Colonic mucosa (tissue), 4 donors: Measurements from ENCODE around the gene TMEM256. TPM values are rescaled to one million over a fixed set of nuclear protein-coding genes. Genes with fewer than 3 reads are reported as not detected.
A peak's percentile ranks its signal among the peaks of the same experiment; 100 is the strongest.

ENCODE experiments used
- DNase-seq: peaks from one replicate; pipeline ENCODE4 v3.0.0-alpha.2; 2020
- H3K27ac ChIP-seq: fragments of 200-600 bp; one replicate; pipeline ENCODE4 v1.8.0; 2021
- H3K27me3 ChIP-seq: fragments of 200-600 bp; one replicate; pipeline ENCODE4 v1.8.0; 2021
- H3K36me3 ChIP-seq: fragments of 200-600 bp; one replicate; pipeline ENCODE4 v1.8.0; 2021
- H3K4me1 ChIP-seq: fragments of 200-600 bp; one replicate; pipeline ENCODE4 v1.8.0; 2021; ENCODE audit warnings: mild to moderate bottlenecking
- H3K4me3 ChIP-seq: fragments of 200-600 bp; one replicate; pipeline ENCODE4 v1.8.0; 2021
- H3K9ac ChIP-seq, 2 donors: one replicate each; pipeline ENCODE4 v1.7.0; 2013; ENCODE audit warnings: control low read depth in 2 of 2, low read depth in 2 of 2, low read length in 2 of 2
- H3K9me3 ChIP-seq: fragments of 200-600 bp; one replicate; pipeline ENCODE4 v1.8.0; 2021
- intact Hi-C: fragments of 100-400 bp; cut with DNase I; formaldehyde crosslinking; loops from one replicate; pipeline ENCODE4 v1.14.1; 2022
- total RNA-seq, 2 donors: library from RNA; stranded (reverse); fragmentation: NEBNext Ultra II Directional in 1 of 2; extraction: Animal tissue kit (Norgen Biotek cat#: 25700) in 1 of 2; gene quantifications; one replicate each; pipeline ENCODE4 v1.2.1, GENCODE V29; 2021
- TF ChIP-seq, protein P1 (sequence below): fragments of 200-600 bp; IDR thresholded peaks from one replicate; pipeline ENCODE4 v1.8.0; 2022; ENCODE audit warnings: antibody characterized with exemption, mild to moderate bottlenecking
- donor health status: healthy.
- donor health status: DM: no; HTN: no; CAD: no.
- donor health status: DM: no; HTN: no; CAD: no.

Gene TMEM256
- total RNA-seq, 2 donors from 2014 or later: 88.2 to 101 TPM

GRCh38 chr17:7408252-7408727, 4.4 kb upstream of the TMEM256 start:
- DNase-seq: no peak
- Histone ChIP-seq H3K36me3 (no peaks in the 10 kb centered on the region), H3K9me3 (no peaks in the 10 kb centered on the region), H3K4me3 (peak overlapping the region; percentile 5), H3K27me3 (peaks cover 8% of the 10 kb centered on the region), H3K4me1 (no peaks in the 10 kb centered on the region), H3K9ac (no peak overlapping the region), H3K27ac (no peak overlapping the region)
- TF ChIP-seq, protein P1, sequence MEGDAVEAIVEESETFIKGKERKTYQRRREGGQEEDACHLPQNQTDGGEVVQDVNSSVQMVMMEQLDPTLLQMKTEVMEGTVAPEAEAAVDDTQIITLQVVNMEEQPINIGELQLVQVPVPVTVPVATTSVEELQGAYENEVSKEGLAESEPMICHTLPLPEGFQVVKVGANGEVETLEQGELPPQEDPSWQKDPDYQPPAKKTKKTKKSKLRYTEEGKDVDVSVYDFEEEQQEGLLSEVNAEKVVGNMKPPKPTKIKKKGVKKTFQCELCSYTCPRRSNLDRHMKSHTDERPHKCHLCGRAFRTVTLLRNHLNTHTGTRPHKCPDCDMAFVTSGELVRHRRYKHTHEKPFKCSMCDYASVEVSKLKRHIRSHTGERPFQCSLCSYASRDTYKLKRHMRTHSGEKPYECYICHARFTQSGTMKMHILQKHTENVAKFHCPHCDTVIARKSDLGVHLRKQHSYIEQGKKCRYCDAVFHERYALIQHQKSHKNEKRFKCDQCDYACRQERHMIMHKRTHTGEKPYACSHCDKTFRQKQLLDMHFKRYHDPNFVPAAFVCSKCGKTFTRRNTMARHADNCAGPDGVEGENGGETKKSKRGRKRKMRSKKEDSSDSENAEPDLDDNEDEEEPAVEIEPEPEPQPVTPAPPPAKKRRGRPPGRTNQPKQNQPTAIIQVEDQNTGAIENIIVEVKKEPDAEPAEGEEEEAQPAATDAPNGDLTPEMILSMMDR: no peak
- intact Hi-C loops: no loop called here

GRCh38 chr17:7407485-7408251, 3.8 kb upstream of the TMEM256 start, which contains the start of gene NLGN2:
Gene NLGN2 (plus strand): TSS chr17:7407845. CDS start chr17:7408256, 411 bp downstream.
- Histone ChIP-seq H3K9ac (no peak within 1 kb of the TSS), H3K9me3 (no peaks in the 10 kb centered on the region), H3K27ac (no peak within 1 kb of the TSS), H3K4me1 (peaks cover 4% of the 10 kb centered on the region), H3K4me3 (peak within 1 kb of the TSS; percentile 5), H3K27me3 (peaks cover 8% of the 10 kb centered on the region), H3K36me3 (no peaks in the 10 kb centered on the region)
- TF ChIP-seq, protein P1: no peak
- DNase-seq: no peak
- intact Hi-C loops: no loop called here

DNA sequence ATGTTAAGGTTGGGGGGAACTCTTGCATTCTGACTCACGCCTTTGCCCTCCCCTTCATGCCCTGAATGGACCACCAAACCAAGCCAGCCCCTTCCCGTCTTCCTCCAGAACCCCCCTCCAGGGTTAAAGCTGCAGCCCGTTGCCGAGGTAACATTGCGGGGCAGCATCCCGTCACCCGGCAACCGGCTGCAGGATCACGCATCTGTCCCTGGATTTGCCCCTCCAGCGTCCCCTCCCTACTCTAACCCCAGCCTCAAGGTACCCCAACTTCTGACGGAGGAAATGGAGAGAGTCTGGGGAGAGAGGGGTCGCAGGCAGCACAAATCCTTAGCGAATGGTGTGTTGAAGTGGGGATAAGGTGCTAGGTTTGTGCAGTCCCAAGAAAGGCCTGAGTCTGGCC, 3.2 kb upstream of the TMEM256 start:
- TF ChIP-seq, protein P1: no peak
- Histone ChIP-seq H3K9me3 (no peaks in the 10 kb centered on the region), H3K27me3 (peaks cover 8% of the 10 kb centered on the region), H3K36me3 (no peaks in the 10 kb centered on the region), H3K9ac (no peak overlapping the region), H3K4me1 (peaks cover 5% of the 10 kb centered on the region), H3K27ac (no peak overlapping the region), H3K4me3 (no peak overlapping the region)
- no peak for DNase-seq
- intact Hi-C loops: no loop called here

- Histone ChIP-seq H3K9ac (peak overlapping the region in 1 of 2 donors; percentile 35), H3K27ac (no peak overlapping the region), H3K27me3 (peaks cover 8% of the 10 kb centered on the region), H3K9me3 (no peaks in the 10 kb centered on the region), H3K4me3 (no peak overlapping the region), H3K4me1 (peaks cover 5% of the 10 kb centered on the region), H3K36me3 (no peaks in the 10 kb centered on the region)
- intact Hi-C loops: no loop called here
- TF ChIP-seq, protein P1: no peak
- no peak for DNase-seq
Measured at GRCh38 chr17:7406235-7406825, 2.4 kb upstream of the TMEM256 start.

- TF ChIP-seq, protein P1: no peak
- no peaks in the 10 kb centered on the region for H3K9me3 ChIP-seq
- DNase-seq: no peak
- intact Hi-C loops: no loop called here
- H3K27me3 ChIP-seq: peaks cover 8% of the 10 kb centered on the region
- peak overlapping the region; percentile 44 for H3K4me3 ChIP-seq
- H3K4me1 ChIP-seq: peaks cover 5% of the 10 kb centered on the region
- peak overlapping the region; percentile 32 to 69 for H3K9ac ChIP-seq
- peak overlapping the region; percentile 55 for H3K27ac ChIP-seq
- no peaks in the 10 kb centered on the region for H3K36me3 ChIP-seq
Measured at GRCh38 chr17:7405350-7406234, 1.7 kb upstream of the TMEM256 start.
